GM23338 (cell line): ENCODE measurements around the gene FAM209B. TPM values are rescaled to one million over a fixed set of nuclear protein-coding genes. Genes with fewer than 3 reads are reported as not detected.

Experiments
- ATAC-seq: fragments of 200-7000 bp; cut with Tn5 transposase; 3 replicates; pipeline ENCODE4 v1.9.1; 2020
- DNase-seq: peaks from one replicate; pipeline ENCODE4 v3.0.0-alpha.2; 2015; ENCODE audit warnings: low spot score
- H2AFZ ChIP-seq: fragments of 200-600 bp; sonication (generic); 2 replicates; pipeline ENCODE4 v1.8.0; 2016; ENCODE audit warnings: antibody characterized with exemption, mild to moderate bottlenecking, moderate library complexity
- H3F3A ChIP-seq: fragments of 200-600 bp; sonication (generic); replicated peaks from 2 replicates; pipeline ENCODE4 v1.8.0; 2017; ENCODE audit warnings: antibody characterized with exemption, mixed run types, low read depth
- H3K27ac ChIP-seq: fragments of 200-600 bp; sonication (generic); 2 replicates; pipeline ENCODE4 v1.6.1; 2016; ENCODE audit warnings: low read depth
- H3K27me3 ChIP-seq: fragments of 200-600 bp; sonication (generic); 2 replicates; pipeline ENCODE4 v1.8.0; 2016; ENCODE audit warnings: mild to moderate bottlenecking, mixed run types, moderate library complexity; ENCODE audit not compliant: insufficient read depth
- H3K36me3 ChIP-seq: fragments of 200-600 bp; sonication (generic); 2 replicates; pipeline ENCODE4 v1.8.0; 2016; ENCODE audit warnings: mild to moderate bottlenecking; ENCODE audit not compliant: insufficient read depth
- H3K4me1 ChIP-seq: fragments of 200-600 bp; sonication (generic); 2 replicates; pipeline ENCODE4 v1.8.0; 2016; ENCODE audit warnings: mild to moderate bottlenecking, moderate library complexity; ENCODE audit not compliant: insufficient read depth
- H3K4me2 ChIP-seq: fragments of 200-600 bp; sonication (generic); 2 replicates; pipeline ENCODE4 v1.7.1; 2017; ENCODE audit warnings: mixed run types
- H3K4me3 ChIP-seq: fragments of 200-600 bp; sonication (generic); 2 replicates; pipeline ENCODE4 v1.6.1; 2016; ENCODE audit warnings: mixed run types
- H3K79me2 ChIP-seq: fragments of 200-600 bp; sonication (generic); replicated peaks from 2 replicates; pipeline ENCODE4 v1.8.0; 2017; ENCODE audit warnings: mild to moderate bottlenecking; ENCODE audit not compliant: insufficient read depth
- H3K9me2 ChIP-seq: fragments of 200-600 bp; sonication (generic); 2 replicates; pipeline ENCODE4 v1.8.0; 2017; ENCODE audit not compliant: insufficient read depth
- H4K20me1 ChIP-seq: fragments of 200-600 bp; sonication (generic); replicated peaks from 2 replicates; pipeline ENCODE4 v1.8.0; 2017; ENCODE audit warnings: mild to moderate bottlenecking; ENCODE audit not compliant: insufficient read depth
- H3K27ac Mint-ChIP-seq: 2 replicates; pipeline ENCODE4 v1.8.0; 2020; ENCODE audit warnings: inconsistent platforms, mild to moderate bottlenecking, moderate library complexity, mixed read lengths
- H3K27me3 Mint-ChIP-seq: 3 replicates; pipeline ENCODE4 v1.8.0; 2022; ENCODE audit warnings: low read depth, mild to moderate bottlenecking, moderate library complexity, mixed read lengths, inconsistent platforms; ENCODE audit not compliant: insufficient read depth, poor library complexity
- H3K36me3 Mint-ChIP-seq: 3 replicates; pipeline ENCODE4 v1.8.0; 2021; ENCODE audit warnings: low read depth, mild to moderate bottlenecking, inconsistent platforms, moderate library complexity, mixed read lengths
- H3K4me1 Mint-ChIP-seq: 3 replicates; pipeline ENCODE4 v1.8.0; 2020; ENCODE audit warnings: mild to moderate bottlenecking, inconsistent platforms, mixed read lengths
- H3K4me3 Mint-ChIP-seq: 3 replicates; pipeline ENCODE4 v1.8.0; 2021; ENCODE audit warnings: moderate library complexity, mild to moderate bottlenecking, inconsistent platforms, mixed read lengths
- H3K9me3 Mint-ChIP-seq: 3 replicates; pipeline ENCODE4 v1.8.0; 2020; ENCODE audit warnings: moderate library complexity, mild to moderate bottlenecking, inconsistent platforms, mixed read lengths
- ZNF114 ChIP-seq: fragments of 250-450 bp; sonication (Bioruptor Pico); IDR thresholded peaks from 2 replicates; pipeline ENCODE4 v1.5.0; 2020; ENCODE audit warnings: mild to moderate bottlenecking, moderate library complexity
- polyA plus RNA-seq: library from polyadenylated mRNA; unstranded; fragments of >200 nt; fragmentation: Nextera tagmentation; extraction: Ambion mirVana; gene quantifications from 2 replicates; pipeline ENCODE4 v1.2.1, GENCODE V29; 2016
- total RNA-seq: library from RNA; depleted of rRNA; stranded (reverse); fragments of >200 nt; shearing (Covaris generic); gene quantifications from 2 replicates; pipeline ENCODE4 v1.2.3, GENCODE V29; 2014
- TF ChIP-seq, protein P1 (sequence below): fragments of 250-450 bp; sonication (Bioruptor Pico); IDR thresholded peaks from 2 replicates; pipeline ENCODE4 v1.5.0; 2020; ENCODE audit warnings: mild to moderate bottlenecking, moderate library complexity
- TF ChIP-seq, protein P2 (sequence below): IDR thresholded peaks from one replicate; pipeline ENCODE4 v1.6.1; 2018; ENCODE audit warnings: antibody characterized with exemption; ENCODE audit not compliant: unreplicated experiment
- TF ChIP-seq, protein P3 (sequence below): IDR thresholded peaks from 2 replicates; pipeline ENCODE4 v1.6.1; 2016; ENCODE audit warnings: antibody characterized with exemption

Gene FAM209B
- total and polyA plus RNA-seq, 2 experiments from 2014 or later: 1.1 TPM; not detected in 1

DNA sequence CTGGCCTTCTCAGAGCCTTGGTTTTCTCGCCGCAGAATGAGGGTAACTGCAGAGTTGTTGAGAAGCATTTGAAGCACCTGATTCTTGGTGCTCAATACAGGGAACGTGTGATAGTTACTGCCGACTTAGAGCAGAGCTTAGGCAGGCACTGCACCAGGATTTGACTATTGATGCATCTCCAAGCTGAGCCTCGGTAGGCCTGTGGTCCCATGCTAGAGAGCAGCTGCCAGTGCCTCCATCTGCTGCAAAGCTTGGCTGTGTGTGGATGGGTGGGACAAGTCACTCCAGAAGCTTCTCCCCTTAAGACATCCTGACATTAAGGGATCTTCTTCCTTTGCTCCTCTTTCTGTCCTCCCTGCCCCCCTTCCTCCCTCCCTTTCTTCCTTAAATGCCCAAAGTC, 40.9 kb downstream of the FAM209B start (continued):
- TF ChIP-seq, protein P1, sequence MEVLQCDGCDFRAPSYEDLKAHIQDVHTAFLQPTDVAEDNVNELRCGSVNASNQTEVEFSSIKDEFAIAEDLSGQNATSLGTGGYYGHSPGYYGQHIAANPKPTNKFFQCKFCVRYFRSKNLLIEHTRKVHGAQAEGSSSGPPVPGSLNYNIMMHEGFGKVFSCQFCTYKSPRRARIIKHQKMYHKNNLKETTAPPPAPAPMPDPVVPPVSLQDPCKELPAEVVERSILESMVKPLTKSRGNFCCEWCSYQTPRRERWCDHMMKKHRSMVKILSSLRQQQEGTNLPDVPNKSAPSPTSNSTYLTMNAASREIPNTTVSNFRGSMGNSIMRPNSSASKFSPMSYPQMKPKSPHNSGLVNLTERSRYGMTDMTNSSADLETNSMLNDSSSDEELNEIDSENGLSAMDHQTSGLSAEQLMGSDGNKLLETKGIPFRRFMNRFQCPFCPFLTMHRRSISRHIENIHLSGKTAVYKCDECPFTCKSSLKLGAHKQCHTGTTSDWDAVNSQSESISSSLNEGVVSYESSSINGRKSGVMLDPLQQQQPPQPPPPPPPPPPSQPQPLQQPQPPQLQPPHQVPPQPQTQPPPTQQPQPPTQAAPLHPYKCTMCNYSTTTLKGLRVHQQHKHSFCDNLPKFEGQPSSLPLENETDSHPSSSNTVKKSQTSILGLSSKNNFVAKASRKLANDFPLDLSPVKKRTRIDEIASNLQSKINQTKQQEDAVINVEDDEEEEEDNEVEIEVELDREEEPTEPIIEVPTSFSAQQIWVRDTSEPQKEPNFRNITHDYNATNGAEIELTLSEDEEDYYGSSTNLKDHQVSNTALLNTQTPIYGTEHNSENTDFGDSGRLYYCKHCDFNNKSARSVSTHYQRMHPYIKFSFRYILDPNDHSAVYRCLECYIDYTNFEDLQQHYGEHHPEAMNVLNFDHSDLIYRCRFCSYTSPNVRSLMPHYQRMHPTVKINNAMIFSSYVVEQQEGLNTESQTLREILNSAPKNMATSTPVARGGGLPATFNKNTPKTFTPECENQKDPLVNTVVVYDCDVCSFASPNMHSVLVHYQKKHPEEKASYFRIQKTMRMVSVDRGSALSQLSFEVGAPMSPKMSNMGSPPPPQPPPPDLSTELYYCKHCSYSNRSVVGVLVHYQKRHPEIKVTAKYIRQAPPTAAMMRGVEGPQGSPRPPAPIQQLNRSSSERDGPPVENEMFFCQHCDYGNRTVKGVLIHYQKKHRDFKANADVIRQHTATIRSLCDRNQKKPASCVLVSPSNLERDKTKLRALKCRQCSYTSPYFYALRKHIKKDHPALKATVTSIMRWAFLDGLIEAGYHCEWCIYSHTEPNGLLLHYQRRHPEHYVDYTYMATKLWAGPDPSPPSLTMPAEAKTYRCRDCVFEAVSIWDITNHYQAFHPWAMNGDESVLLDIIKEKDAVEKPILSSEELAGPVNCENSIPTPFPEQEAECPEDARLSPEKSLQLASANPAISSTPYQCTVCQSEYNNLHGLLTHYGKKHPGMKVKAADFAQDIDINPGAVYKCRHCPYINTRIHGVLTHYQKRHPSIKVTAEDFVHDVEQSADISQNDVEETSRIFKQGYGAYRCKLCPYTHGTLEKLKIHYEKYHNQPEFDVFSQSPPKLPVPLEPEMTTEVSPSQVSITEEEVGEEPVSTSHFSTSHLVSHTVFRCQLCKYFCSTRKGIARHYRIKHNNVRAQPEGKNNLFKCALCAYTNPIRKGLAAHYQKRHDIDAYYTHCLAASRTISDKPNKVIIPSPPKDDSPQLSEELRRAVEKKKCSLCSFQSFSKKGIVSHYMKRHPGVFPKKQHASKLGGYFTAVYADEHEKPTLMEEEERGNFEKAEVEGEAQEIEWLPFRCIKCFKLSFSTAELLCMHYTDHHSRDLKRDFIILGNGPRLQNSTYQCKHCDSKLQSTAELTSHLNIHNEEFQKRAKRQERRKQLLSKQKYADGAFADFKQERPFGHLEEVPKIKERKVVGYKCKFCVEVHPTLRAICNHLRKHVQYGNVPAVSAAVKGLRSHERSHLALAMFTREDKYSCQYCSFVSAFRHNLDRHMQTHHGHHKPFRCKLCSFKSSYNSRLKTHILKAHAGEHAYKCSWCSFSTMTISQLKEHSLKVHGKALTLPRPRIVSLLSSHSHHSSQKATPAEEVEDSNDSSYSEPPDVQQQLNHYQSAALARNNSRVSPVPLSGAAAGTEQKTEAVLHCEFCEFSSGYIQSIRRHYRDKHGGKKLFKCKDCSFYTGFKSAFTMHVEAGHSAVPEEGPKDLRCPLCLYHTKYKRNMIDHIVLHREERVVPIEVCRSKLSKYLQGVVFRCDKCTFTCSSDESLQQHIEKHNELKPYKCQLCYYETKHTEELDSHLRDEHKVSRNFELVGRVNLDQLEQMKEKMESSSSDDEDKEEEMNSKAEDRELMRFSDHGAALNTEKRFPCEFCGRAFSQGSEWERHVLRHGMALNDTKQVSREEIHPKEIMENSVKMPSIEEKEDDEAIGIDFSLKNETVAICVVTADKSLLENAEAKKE (CRISPR knock-in tag): no peak
- TF ChIP-seq, protein P2, sequence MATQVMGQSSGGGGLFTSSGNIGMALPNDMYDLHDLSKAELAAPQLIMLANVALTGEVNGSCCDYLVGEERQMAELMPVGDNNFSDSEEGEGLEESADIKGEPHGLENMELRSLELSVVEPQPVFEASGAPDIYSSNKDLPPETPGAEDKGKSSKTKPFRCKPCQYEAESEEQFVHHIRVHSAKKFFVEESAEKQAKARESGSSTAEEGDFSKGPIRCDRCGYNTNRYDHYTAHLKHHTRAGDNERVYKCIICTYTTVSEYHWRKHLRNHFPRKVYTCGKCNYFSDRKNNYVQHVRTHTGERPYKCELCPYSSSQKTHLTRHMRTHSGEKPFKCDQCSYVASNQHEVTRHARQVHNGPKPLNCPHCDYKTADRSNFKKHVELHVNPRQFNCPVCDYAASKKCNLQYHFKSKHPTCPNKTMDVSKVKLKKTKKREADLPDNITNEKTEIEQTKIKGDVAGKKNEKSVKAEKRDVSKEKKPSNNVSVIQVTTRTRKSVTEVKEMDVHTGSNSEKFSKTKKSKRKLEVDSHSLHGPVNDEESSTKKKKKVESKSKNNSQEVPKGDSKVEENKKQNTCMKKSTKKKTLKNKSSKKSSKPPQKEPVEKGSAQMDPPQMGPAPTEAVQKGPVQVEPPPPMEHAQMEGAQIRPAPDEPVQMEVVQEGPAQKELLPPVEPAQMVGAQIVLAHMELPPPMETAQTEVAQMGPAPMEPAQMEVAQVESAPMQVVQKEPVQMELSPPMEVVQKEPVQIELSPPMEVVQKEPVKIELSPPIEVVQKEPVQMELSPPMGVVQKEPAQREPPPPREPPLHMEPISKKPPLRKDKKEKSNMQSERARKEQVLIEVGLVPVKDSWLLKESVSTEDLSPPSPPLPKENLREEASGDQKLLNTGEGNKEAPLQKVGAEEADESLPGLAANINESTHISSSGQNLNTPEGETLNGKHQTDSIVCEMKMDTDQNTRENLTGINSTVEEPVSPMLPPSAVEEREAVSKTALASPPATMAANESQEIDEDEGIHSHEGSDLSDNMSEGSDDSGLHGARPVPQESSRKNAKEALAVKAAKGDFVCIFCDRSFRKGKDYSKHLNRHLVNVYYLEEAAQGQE: no peak

GRCh38 chr20:56574531-56575142, 41.6 kb downstream of the FAM209B start:
- H3K27ac ChIP-seq: no peak overlapping the region
- no peaks in the 10 kb centered on the region for H3K4me1 ChIP-seq
- H3F3A ChIP-seq: no peaks in the 10 kb centered on the region
- no peak for DNase-seq
- H3K4me3 ChIP-seq: no peak overlapping the region
- H3K9me2 ChIP-seq: no peaks in the 10 kb centered on the region
- Mint-ChIP-seq H3K9me3 (peaks cover 16% of the 10 kb centered on the region; the same call in 2 of the 3 replicates), H3K27me3 (peaks cover 5% of the 10 kb centered on the region), H3K4me1 (peaks cover 7% of the 10 kb centered on the region; the same call in 2 of the 3 replicates), H3K27ac (0 out of 2 replicates have a peak overlapping the region, but pooled peaks have one; percentile 73), H3K36me3 (no peaks in the 10 kb centered on the region; the same call in 2 of the 3 replicates), H3K4me3 (no peak overlapping the region)
- H3K27me3 ChIP-seq: no peaks in the 10 kb centered on the region
- no peak overlapping the region for H2AFZ ChIP-seq
- H3K36me3 ChIP-seq: no peaks in the 10 kb centered on the region
- H3K4me2 ChIP-seq: no peak overlapping the region
- no peaks in the 10 kb centered on the region for H4K20me1 ChIP-seq
- ATAC-seq: no peak
- no peaks in the 10 kb centered on the region for H3K79me2 ChIP-seq
- TF ChIP-seq, protein P2: no peak
- TF ChIP-seq ZNF114 (CRISPR knock-in tag): no peak
- TF ChIP-seq, protein P3, sequence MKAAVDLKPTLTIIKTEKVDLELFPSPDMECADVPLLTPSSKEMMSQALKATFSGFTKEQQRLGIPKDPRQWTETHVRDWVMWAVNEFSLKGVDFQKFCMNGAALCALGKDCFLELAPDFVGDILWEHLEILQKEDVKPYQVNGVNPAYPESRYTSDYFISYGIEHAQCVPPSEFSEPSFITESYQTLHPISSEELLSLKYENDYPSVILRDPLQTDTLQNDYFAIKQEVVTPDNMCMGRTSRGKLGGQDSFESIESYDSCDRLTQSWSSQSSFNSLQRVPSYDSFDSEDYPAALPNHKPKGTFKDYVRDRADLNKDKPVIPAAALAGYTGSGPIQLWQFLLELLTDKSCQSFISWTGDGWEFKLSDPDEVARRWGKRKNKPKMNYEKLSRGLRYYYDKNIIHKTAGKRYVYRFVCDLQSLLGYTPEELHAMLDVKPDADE: no peak
